Measurements from ENCODE around the gene HSPH1. TPM values are rescaled to one million over a fixed set of nuclear protein-coding genes. Genes with fewer than 3 reads are reported as not detected.

Gene HSPH1
- total RNA-seq, 1 donor from 2014 or later, result 122 TPM

- peaks cover 13% of the 10 kb centered on the region for H3K36me3 Mint-ChIP-seq (ENCODE audit: insufficient read depth)
- H3K27me3 Mint-ChIP-seq, result no peaks in the 10 kb centered on the region
- no peak overlapping the region for H3K27ac Mint-ChIP-seq
These were observed 2.4 kb downstream of the HSPH1 start for GRCh38 chr13:31159306-31159705.

GRCh38 chr13:31154939-31155338, 6.8 kb downstream of the HSPH1 start:
- Mint-ChIP-seq H3K9me3 (ENCODE audit: low read depth) (no peaks in the 10 kb centered on the region), H3K4me1 (ENCODE audit: low read depth) (peaks cover 11% of the 10 kb centered on the region), H3K4me3 (ENCODE audit: low read depth) (no peak overlapping the region), H3K27me3 (no peaks in the 10 kb centered on the region), H3K27ac (no peak overlapping the region), H3K36me3 (ENCODE audit: insufficient read depth) (peaks cover 37% of the 10 kb centered on the region)
- no peak for TF ChIP-seq CTCF (IDR thresholded peaks at IDR 0.05; ENCODE audit: unreplicated experiment)
- no peak for DNase-seq (ENCODE audit: low spot score, unreplicated experiment)

More at GRCh38 chr13:31159306-31159705, 2.4 kb downstream of the HSPH1 start:
- DNase-seq (ENCODE audit: low spot score, unreplicated experiment), result no peak
- no peak for TF ChIP-seq CTCF (IDR thresholded peaks at IDR 0.05; ENCODE audit: unreplicated experiment)
- H3K4me1 Mint-ChIP-seq (ENCODE audit: low read depth), result peaks cover 18% of the 10 kb centered on the region
- H3K9me3 Mint-ChIP-seq (ENCODE audit: low read depth), result no peaks in the 10 kb centered on the region
- peak overlapping the region; percentile 88 for H3K4me3 Mint-ChIP-seq (ENCODE audit: low read depth)

- H3K4me3 Mint-ChIP-seq (ENCODE audit: low read depth), result no peak overlapping the region
- TF ChIP-seq CTCF (IDR thresholded peaks at IDR 0.05; ENCODE audit: unreplicated experiment), result no peak
- peaks cover 13% of the 10 kb centered on the region for H3K4me1 Mint-ChIP-seq (ENCODE audit: low read depth)
- no peak for DNase-seq (ENCODE audit: low spot score, unreplicated experiment)
- H3K27ac Mint-ChIP-seq, result no peak overlapping the region
- H3K9me3 Mint-ChIP-seq (ENCODE audit: low read depth), result no peaks in the 10 kb centered on the region
- peaks cover 55% of the 10 kb centered on the region for H3K36me3 Mint-ChIP-seq (ENCODE audit: insufficient read depth)
- H3K27me3 Mint-ChIP-seq, result no peaks in the 10 kb centered on the region
These were observed 9.9 kb downstream of the HSPH1 start for GRCh38 chr13:31151837-31152236.

- no peak for DNase-seq (ENCODE audit: low spot score, unreplicated experiment)
- no peaks in the 10 kb centered on the region for H3K9me3 Mint-ChIP-seq (ENCODE audit: low read depth)
- peaks cover 60% of the 10 kb centered on the region for H3K36me3 Mint-ChIP-seq (ENCODE audit: insufficient read depth)
- H3K27me3 Mint-ChIP-seq, result no peaks in the 10 kb centered on the region
- H3K4me1 Mint-ChIP-seq (ENCODE audit: low read depth), result peaks cover 16% of the 10 kb centered on the region
- no peak for TF ChIP-seq CTCF (IDR thresholded peaks at IDR 0.05; ENCODE audit: unreplicated experiment)
- H3K4me3 Mint-ChIP-seq (ENCODE audit: low read depth), result no peak overlapping the region
- H3K27ac Mint-ChIP-seq, result no peak overlapping the region
These were observed 11.3 kb downstream of the HSPH1 start for GRCh38 chr13:31150315-31150985.

GRCh38 chr13:31149604-31150003, 12.1 kb downstream of the HSPH1 start:
- Mint-ChIP-seq H3K4me3 (ENCODE audit: low read depth) (no peak overlapping the region), H3K9me3 (ENCODE audit: low read depth) (no peaks in the 10 kb centered on the region), H3K4me1 (ENCODE audit: low read depth) (peaks cover 16% of the 10 kb centered on the region), H3K27ac (no peak overlapping the region), H3K27me3 (no peaks in the 10 kb centered on the region), H3K36me3 (ENCODE audit: insufficient read depth) (peaks cover 64% of the 10 kb centered on the region)
- no peak for DNase-seq (ENCODE audit: low spot score, unreplicated experiment)
- TF ChIP-seq CTCF (IDR thresholded peaks at IDR 0.05; ENCODE audit: unreplicated experiment), result no peak
